ENCODE results near the gene MTG1. TPM values are rescaled to one million over a fixed set of nuclear protein-coding genes. Genes with fewer than 3 reads are reported as not detected.
"Not testable (repeated sequence)": the region's sequence is repeated elsewhere in the genome, so short reads cannot be mapped to it uniquely, and the experiment has no call there.

Gene MTG1
- total RNA-seq, 1 experiment from 2014 or later, result 39.4 TPM

- H3K4me3 ChIP-seq, result no peak overlapping the region
- H3K27me3 ChIP-seq, result no peaks in the 10 kb centered on the region
- no peaks in the 10 kb centered on the region for H3K9me3 ChIP-seq
- no peak for DNase-seq
- peaks cover 18% of the 10 kb centered on the region for H3K36me3 ChIP-seq
Observed at GRCh38 chr10:133422807-133423771, 29.1 kb downstream of the MTG1 start.

GRCh38 chr10:133424102-133424501 lies 30.1 kb downstream of the MTG1 start:
- H3K4me3 ChIP-seq, H3K36me3 ChIP-seq, H3K9me3 ChIP-seq, DNase-seq, H3K27me3 ChIP-seq: not testable (repeated sequence)

- DNase-seq, H3K36me3 ChIP-seq, H3K9me3 ChIP-seq, H3K27me3 ChIP-seq, H3K4me3 ChIP-seq: not testable (repeated sequence)
Observed at GRCh38 chr10:133424601-133425000, 30.6 kb downstream of the MTG1 start, which contains the start of gene SPRN. TSS of gene SPRN (minus strand) at chr10:133424625. CDS start at chr10:133423681, 944 bp downstream.

GRCh38 chr10:133429571-133429970 lies 35.6 kb downstream of the MTG1 start:
- not testable (repeated sequence) for DNase-seq, H3K27me3 ChIP-seq, H3K36me3 ChIP-seq, H3K4me3 ChIP-seq, H3K9me3 ChIP-seq

GRCh38 chr10:133431888-133432613 lies 38.1 kb downstream of the MTG1 start:
- not testable (repeated sequence) for H3K36me3 ChIP-seq, H3K4me3 ChIP-seq, H3K9me3 ChIP-seq, H3K27me3 ChIP-seq, DNase-seq

GRCh38 chr10:133432789-133433188 lies 38.8 kb downstream of the MTG1 start:
- DNase-seq, result not testable (repeated sequence)

GRCh38 chr10:133438711-133439273 lies 44.8 kb downstream of the MTG1 start:
- DNase-seq, result no peak
- Histone ChIP-seq H3K27me3 (no peaks in the 10 kb centered on the region), H3K36me3 (peaks cover 11% of the 10 kb centered on the region), H3K9me3 (no peaks in the 10 kb centered on the region), H3K4me3 (no peak overlapping the region)

More at GRCh38 chr10:133432789-133433188, 38.8 kb downstream of the MTG1 start:
- H3K4me3 ChIP-seq, H3K27me3 ChIP-seq, H3K9me3 ChIP-seq, H3K36me3 ChIP-seq: not testable (repeated sequence)

- Histone ChIP-seq H3K36me3 (peaks cover 11% of the 10 kb centered on the region), H3K4me3 (no peak overlapping the region), H3K27me3 (no peaks in the 10 kb centered on the region), H3K9me3 (no peaks in the 10 kb centered on the region)
- DNase-seq, result no peak
Observed at GRCh38 chr10:133439517-133440461, 45.8 kb downstream of the MTG1 start.

- H3K9me3 ChIP-seq, result no peaks in the 10 kb centered on the region
- no peak overlapping the region for H3K4me3 ChIP-seq
- no peaks in the 10 kb centered on the region for H3K27me3 ChIP-seq
- DNase-seq, result no peak
- peaks cover 11% of the 10 kb centered on the region for H3K36me3 ChIP-seq
Observed at GRCh38 chr10:133440633-133441285, 46.8 kb downstream of the MTG1 start.

- H3K9me3 ChIP-seq, H3K4me3 ChIP-seq, DNase-seq, H3K27me3 ChIP-seq: not testable (repeated sequence)
- peaks cover 11% of the 10 kb centered on the region for H3K36me3 ChIP-seq
Observed at GRCh38 chr10:133441356-133441755, 47.4 kb downstream of the MTG1 start.

- Histone ChIP-seq H3K36me3 (peaks cover 11% of the 10 kb centered on the region), H3K4me3 (no peak overlapping the region), H3K27me3 (no peaks in the 10 kb centered on the region), H3K9me3 (no peaks in the 10 kb centered on the region)
- DNase-seq, result no peak
Observed at GRCh38 chr10:133441780-133442179, 47.8 kb downstream of the MTG1 start.

GRCh38 chr10:133442191-133442966 lies 48.4 kb downstream of the MTG1 start:
- DNase-seq, result no peak
- Histone ChIP-seq H3K9me3 (peaks cover 2% of the 10 kb centered on the region; the same call in 1 of the 2 replicates), H3K36me3 (peaks cover 11% of the 10 kb centered on the region), H3K27me3 (no peaks in the 10 kb centered on the region), H3K4me3 (no peak overlapping the region)

GRCh38 chr10:133442967-133443924 lies 49.3 kb downstream of the MTG1 start:
- Histone ChIP-seq H3K36me3 (peaks cover 9% of the 10 kb centered on the region), H3K27me3 (no peaks in the 10 kb centered on the region), H3K9me3 (peaks cover 10% of the 10 kb centered on the region; the same call in 1 of the 2 replicates), H3K4me3 (no peak overlapping the region)
- no peak for DNase-seq

Measured in MG63 (cell line).